Naive thymus-derived CD8-positive, alpha-beta T cell (primary cell): ENCODE results near the gene SYT10. TPM values are rescaled to one million over a fixed set of nuclear protein-coding genes. Genes with fewer than 3 reads are reported as not detected.
"Not testable (repeated sequence)": the region's sequence is repeated elsewhere in the genome, so short reads cannot be mapped to it uniquely, and the experiment has no call there.

Source experiments
- ATAC-seq, 2 donors: fragments of 150-1000 bp; cut with Tn5 transposase in 1 of 2; sonication (Bioruptor Pico), chemical (Tn5 transposase) in 1 of 2; 1 replicate in 1 of 2; 2 replicates in 1 of 2; pipeline ENCODE4 v1.10.0; 2021; ENCODE audit warnings: mild to moderate bottlenecking in 2 of 2, moderate library complexity in 2 of 2
- POLR2A ChIA-PET: fragments of 350-600 bp; sonication (Branson Sonifier 250); formaldehyde crosslinking; loops from one replicate; lab custom pipeline; 2021; ENCODE audit warnings: antibody characterized with exemption; lab: Charles Lee
- DNase-seq, 10 donors: peaks; one replicate each; pipeline versions ENCODE4 v3.0.0 to v3.0.0-alpha.2; 2020 to 2022
- H3K27ac Mint-ChIP-seq, 10 donors: one replicate each; pipeline ENCODE4 v1.8.0; 2020 to 2022; ENCODE audit warnings: mild to moderate bottlenecking in 10 of 10, mixed read lengths in 10 of 10, moderate library complexity in 4 of 10, inconsistent platforms in 1 of 10
- H3K27me3 Mint-ChIP-seq, 5 donors: one replicate each; pipeline ENCODE4 v1.8.0; 2021 to 2022; ENCODE audit warnings: mixed read lengths in 5 of 5
- H3K36me3 Mint-ChIP-seq, 3 donors: one replicate each; pipeline ENCODE4 v1.8.0; 2020 to 2022; ENCODE audit warnings: mixed read lengths in 3 of 3, mild to moderate bottlenecking in 2 of 3, inconsistent platforms in 1 of 3
- H3K4me1 Mint-ChIP-seq, 4 donors: one replicate each; pipeline ENCODE4 v1.8.0; 2021 to 2022; ENCODE audit warnings: mixed read lengths in 4 of 4
- H3K4me3 Mint-ChIP-seq, 10 donors: one replicate each; pipeline ENCODE4 v1.8.0; 2020 to 2022; ENCODE audit warnings: mild to moderate bottlenecking in 10 of 10, mixed read lengths in 10 of 10, moderate library complexity in 6 of 10, inconsistent platforms in 1 of 10
- H3K9me3 Mint-ChIP-seq, 9 donors: one replicate each; pipeline ENCODE4 v1.8.0; 2020 to 2022; ENCODE audit warnings: mixed read lengths in 9 of 9, mild to moderate bottlenecking in 3 of 9, inconsistent platforms in 1 of 9, moderate library complexity in 1 of 9
- polyA plus RNA-seq, 3 donors: library from polyadenylated mRNA; unstranded; fragments of 300-500 nt; fragmentation: Illumina TruSeq; gene quantifications; one replicate each; pipeline ENCODE4 v1.2.3, GENCODE V29; 2021
- total RNA-seq, 8 experiments: library from RNA in 2 of 8; stranded (reverse) in 2 of 8; gene quantifications; one replicate each; pipeline ENCODE4 v1.2.3 and lab custom pipeline; 2021 to 2026

SYT10 gene
- total and polyA plus RNA-seq, 5 experiments from 2014 or later = not detected

GRCh38 chr12:33437598-33437997 lies 2.0 kb downstream of the SYT10 start:
- peaks cover 0 to 9% (median 4%) of the 10 kb centered on the region in 4 donors for H3K4me1 Mint-ChIP-seq
- H3K27me3 Mint-ChIP-seq = peaks cover 10 to 33% (median 30%) of the 10 kb centered on the region in 5 donors
- H3K27ac Mint-ChIP-seq = no peak overlapping the region
- POLR2A ChIA-PET = no interaction called here
- H3K9me3 Mint-ChIP-seq = peaks cover 0 to 4% (median 0%) of the 10 kb centered on the region in 9 donors
- ATAC-seq = no peak
- H3K36me3 Mint-ChIP-seq = peaks cover 0 to 4% (median 2%) of the 10 kb centered on the region in 3 donors
- DNase-seq = no peak
- no peak overlapping the region for H3K4me3 Mint-ChIP-seq

GRCh38 chr12:33432992-33433391 lies 6.6 kb downstream of the SYT10 start:
- POLR2A ChIA-PET = no interaction called here
- H3K27me3 Mint-ChIP-seq = peaks cover 4 to 11% (median 5%) of the 10 kb centered on the region in 5 donors
- peaks cover 0 to 3% (median 0%) of the 10 kb centered on the region in 9 donors for H3K9me3 Mint-ChIP-seq
- DNase-seq (no peak), ATAC-seq (no peak)
- H3K27ac Mint-ChIP-seq = no peak overlapping the region
- H3K36me3 Mint-ChIP-seq = no peaks in the 10 kb centered on the region
- H3K4me3 Mint-ChIP-seq = no peak overlapping the region
- H3K4me1 Mint-ChIP-seq = no peaks in the 10 kb centered on the region

- Mint-ChIP-seq H3K27ac (no peak overlapping the region), H3K27me3 (peaks cover 0 to 3% (median 0%) of the 10 kb centered on the region in 5 donors)
- POLR2A ChIA-PET = no interaction called here
These were observed 8.0 kb downstream of the SYT10 start for GRCh38 chr12:33431648-33432047.

GRCh38 chr12:33429468-33429867 lies 10.2 kb downstream of the SYT10 start:
- H3K4me3 Mint-ChIP-seq = no peak overlapping the region
- no peaks in the 10 kb centered on the region for H3K4me1 Mint-ChIP-seq
- peaks cover 0 to 7% (median 0%) of the 10 kb centered on the region in 9 donors for H3K9me3 Mint-ChIP-seq
- peaks cover 0 to 3% (median 0%) of the 10 kb centered on the region in 3 donors for H3K36me3 Mint-ChIP-seq
- no peak overlapping the region for H3K27ac Mint-ChIP-seq
- ATAC-seq (no peak), DNase-seq (no peak)
- no peaks in the 10 kb centered on the region for H3K27me3 Mint-ChIP-seq
- POLR2A ChIA-PET = no interaction called here

More at GRCh38 chr12:33431648-33432047, 8.0 kb downstream of the SYT10 start:
- ATAC-seq (no peak), DNase-seq (no peak)
- Mint-ChIP-seq H3K4me3 (no peak overlapping the region), H3K36me3 (peaks cover 0 to 3% (median 0%) of the 10 kb centered on the region in 3 donors), H3K4me1 (no peaks in the 10 kb centered on the region), H3K9me3 (peaks cover 0 to 7% (median 0%) of the 10 kb centered on the region in 9 donors)

GRCh38 chr12:33427071-33427470 lies 12.5 kb downstream of the SYT10 start:
- no peak for ATAC-seq
- H3K4me1 Mint-ChIP-seq = no peaks in the 10 kb centered on the region
- no peaks in the 10 kb centered on the region for H3K27me3 Mint-ChIP-seq
- no peak overlapping the region for H3K4me3 Mint-ChIP-seq
- H3K36me3 Mint-ChIP-seq = peaks cover 0 to 3% (median 0%) of the 10 kb centered on the region in 3 donors
- POLR2A ChIA-PET = no interaction called here
- peaks cover 0 to 7% (median 0%) of the 10 kb centered on the region in 9 donors for H3K9me3 Mint-ChIP-seq
- no peak overlapping the region for H3K27ac Mint-ChIP-seq
- DNase-seq = no peak

- H3K36me3 Mint-ChIP-seq = peaks cover 0 to 3% (median 0%) of the 10 kb centered on the region in 3 donors
- no peaks in the 10 kb centered on the region for H3K4me1 Mint-ChIP-seq
- H3K27ac Mint-ChIP-seq = no peak overlapping the region
- no peak overlapping the region for H3K4me3 Mint-ChIP-seq
- DNase-seq = no peak
- H3K27me3 Mint-ChIP-seq = no peaks in the 10 kb centered on the region
- ATAC-seq = no peak
- H3K9me3 Mint-ChIP-seq = peaks cover 0 to 7% (median 0%) of the 10 kb centered on the region in 9 donors
- POLR2A ChIA-PET = no interaction called here
These were observed 15.9 kb downstream of the SYT10 start for GRCh38 chr12:33423706-33424105.

GRCh38 chr12:33412410-33412809 lies 27.2 kb downstream of the SYT10 start:
- ATAC-seq, H3K4me3 Mint-ChIP-seq, H3K4me1 Mint-ChIP-seq, H3K27ac Mint-ChIP-seq, H3K27me3 Mint-ChIP-seq, DNase-seq, H3K36me3 Mint-ChIP-seq, POLR2A ChIA-PET: not testable (repeated sequence)
- peaks cover 0 to 12% (median 0%) of the 10 kb centered on the region in 9 donors for H3K9me3 Mint-ChIP-seq

- H3K4me1 Mint-ChIP-seq = no peaks in the 10 kb centered on the region
These were observed 56.1 kb downstream of the SYT10 start for GRCh38 chr12:33383503-33383902.

GRCh38 chr12:33376153-33376552 lies 63.5 kb downstream of the SYT10 start:
- H3K4me1 Mint-ChIP-seq = no peaks in the 10 kb centered on the region
- no peak overlapping the region for H3K4me3 Mint-ChIP-seq
- H3K27me3 Mint-ChIP-seq = no peaks in the 10 kb centered on the region
- ATAC-seq (no peak), DNase-seq (no peak)
- POLR2A ChIA-PET = no interaction called here
- H3K27ac Mint-ChIP-seq = no peak overlapping the region
- no peaks in the 10 kb centered on the region for H3K9me3 Mint-ChIP-seq
- H3K36me3 Mint-ChIP-seq = no peaks in the 10 kb centered on the region

More at GRCh38 chr12:33383503-33383902, 56.1 kb downstream of the SYT10 start:
- no peak for ATAC-seq
- no peak for DNase-seq
- H3K27me3 Mint-ChIP-seq = peaks cover 0 to 3% (median 0%) of the 10 kb centered on the region in 5 donors
- no peak overlapping the region for H3K27ac Mint-ChIP-seq
- no peaks in the 10 kb centered on the region for H3K36me3 Mint-ChIP-seq
- POLR2A ChIA-PET = no interaction called here
- peaks cover 0 to 2% (median 0%) of the 10 kb centered on the region in 9 donors for H3K9me3 Mint-ChIP-seq
- H3K4me3 Mint-ChIP-seq = no peak overlapping the region

GRCh38 chr12:33370318-33370717 lies 69.3 kb downstream of the SYT10 start:
- H3K27ac Mint-ChIP-seq = no peak overlapping the region
- peaks cover 0 to 5% (median 1%) of the 10 kb centered on the region in 9 donors for H3K9me3 Mint-ChIP-seq
- no peak overlapping the region for H3K4me3 Mint-ChIP-seq
- H3K27me3 Mint-ChIP-seq = no peaks in the 10 kb centered on the region
- peaks cover 0 to 4% (median 0%) of the 10 kb centered on the region in 3 donors for H3K36me3 Mint-ChIP-seq
- no peak for ATAC-seq
- no peaks in the 10 kb centered on the region for H3K4me1 Mint-ChIP-seq
- DNase-seq = no peak
- POLR2A ChIA-PET = no interaction called here

- peaks cover 0 to 9% (median 0%) of the 10 kb centered on the region in 9 donors for H3K9me3 Mint-ChIP-seq
- H3K27me3 Mint-ChIP-seq = no peaks in the 10 kb centered on the region
- POLR2A ChIA-PET = no interaction called here
- no peak overlapping the region for H3K4me3 Mint-ChIP-seq
- ATAC-seq (no peak), DNase-seq (no peak)
- H3K27ac Mint-ChIP-seq = no peak overlapping the region
- H3K4me1 Mint-ChIP-seq = no peaks in the 10 kb centered on the region
- H3K36me3 Mint-ChIP-seq = no peaks in the 10 kb centered on the region
These were observed 82.4 kb downstream of the SYT10 start for GRCh38 chr12:33357181-33357580.

GRCh38 chr12:33349791-33350190 lies 89.8 kb downstream of the SYT10 start:
- peaks cover 0 to 4% (median 0%) of the 10 kb centered on the region in 3 donors for H3K36me3 Mint-ChIP-seq
- ATAC-seq (no peak), DNase-seq (no peak)
- POLR2A ChIA-PET = no interaction called here
- H3K27ac Mint-ChIP-seq = no peak overlapping the region
- peaks cover 0 to 18% (median 4%) of the 10 kb centered on the region in 9 donors for H3K9me3 Mint-ChIP-seq
- H3K4me3 Mint-ChIP-seq = no peak overlapping the region
- H3K4me1 Mint-ChIP-seq = no peaks in the 10 kb centered on the region
- H3K27me3 Mint-ChIP-seq = peaks cover 0 to 2% (median 0%) of the 10 kb centered on the region in 5 donors

GRCh38 chr12:33331961-33332398 lies 107.6 kb downstream of the SYT10 start:
- H3K27me3 Mint-ChIP-seq, POLR2A ChIA-PET, ATAC-seq, H3K27ac Mint-ChIP-seq, H3K4me3 Mint-ChIP-seq, H3K36me3 Mint-ChIP-seq, H3K4me1 Mint-ChIP-seq, H3K9me3 Mint-ChIP-seq, DNase-seq: not testable (repeated sequence)

GRCh38 chr12:33330940-33331339 lies 108.7 kb downstream of the SYT10 start:
- H3K27me3 Mint-ChIP-seq = no peaks in the 10 kb centered on the region
- POLR2A ChIA-PET = no interaction called here
- no peak overlapping the region for H3K4me3 Mint-ChIP-seq
- DNase-seq = no peak
- ATAC-seq = no peak
- no peaks in the 10 kb centered on the region for H3K36me3 Mint-ChIP-seq
- H3K9me3 Mint-ChIP-seq = peaks cover 0 to 7% (median 0%) of the 10 kb centered on the region in 9 donors
- no peak overlapping the region for H3K27ac Mint-ChIP-seq
- H3K4me1 Mint-ChIP-seq = no peaks in the 10 kb centered on the region
